GM23338 (cell line): ENCODE data around the gene ZNF445. TPM values are rescaled to one million over a fixed set of nuclear protein-coding genes. Genes with fewer than 3 reads are reported as not detected.
"Not testable (repeated sequence)": the region's sequence is repeated elsewhere in the genome, so short reads cannot be mapped to it uniquely, and the experiment has no call there.

Experiments
- ATAC-seq: fragments of 200-7000 bp; cut with Tn5 transposase; 3 replicates; pipeline ENCODE4 v1.9.1; 2020
- DNase-seq: peaks from one replicate; pipeline ENCODE4 v3.0.0-alpha.2; 2015; ENCODE audit warnings: low spot score
- H2AFZ ChIP-seq: fragments of 200-600 bp; sonication (generic); 2 replicates; pipeline ENCODE4 v1.8.0; 2016; ENCODE audit warnings: antibody characterized with exemption, mild to moderate bottlenecking, moderate library complexity
- H3F3A ChIP-seq: fragments of 200-600 bp; sonication (generic); replicated peaks from 2 replicates; pipeline ENCODE4 v1.8.0; 2017; ENCODE audit warnings: antibody characterized with exemption, mixed run types, low read depth
- H3K27ac ChIP-seq: fragments of 200-600 bp; sonication (generic); 2 replicates; pipeline ENCODE4 v1.6.1; 2016; ENCODE audit warnings: low read depth
- H3K27me3 ChIP-seq: fragments of 200-600 bp; sonication (generic); 2 replicates; pipeline ENCODE4 v1.8.0; 2016; ENCODE audit warnings: mild to moderate bottlenecking, mixed run types, moderate library complexity; ENCODE audit not compliant: insufficient read depth
- H3K36me3 ChIP-seq: fragments of 200-600 bp; sonication (generic); 2 replicates; pipeline ENCODE4 v1.8.0; 2016; ENCODE audit warnings: mild to moderate bottlenecking; ENCODE audit not compliant: insufficient read depth
- H3K4me1 ChIP-seq: fragments of 200-600 bp; sonication (generic); 2 replicates; pipeline ENCODE4 v1.8.0; 2016; ENCODE audit warnings: mild to moderate bottlenecking, moderate library complexity; ENCODE audit not compliant: insufficient read depth
- H3K4me2 ChIP-seq: fragments of 200-600 bp; sonication (generic); 2 replicates; pipeline ENCODE4 v1.7.1; 2017; ENCODE audit warnings: mixed run types
- H3K4me3 ChIP-seq: fragments of 200-600 bp; sonication (generic); 2 replicates; pipeline ENCODE4 v1.6.1; 2016; ENCODE audit warnings: mixed run types
- H3K79me2 ChIP-seq: fragments of 200-600 bp; sonication (generic); replicated peaks from 2 replicates; pipeline ENCODE4 v1.8.0; 2017; ENCODE audit warnings: mild to moderate bottlenecking; ENCODE audit not compliant: insufficient read depth
- H3K9me2 ChIP-seq: fragments of 200-600 bp; sonication (generic); 2 replicates; pipeline ENCODE4 v1.8.0; 2017; ENCODE audit not compliant: insufficient read depth
- H4K20me1 ChIP-seq: fragments of 200-600 bp; sonication (generic); replicated peaks from 2 replicates; pipeline ENCODE4 v1.8.0; 2017; ENCODE audit warnings: mild to moderate bottlenecking; ENCODE audit not compliant: insufficient read depth
- H3K27ac Mint-ChIP-seq: 2 replicates; pipeline ENCODE4 v1.8.0; 2020; ENCODE audit warnings: inconsistent platforms, mild to moderate bottlenecking, moderate library complexity, mixed read lengths
- H3K27me3 Mint-ChIP-seq: 3 replicates; pipeline ENCODE4 v1.8.0; 2022; ENCODE audit warnings: low read depth, mild to moderate bottlenecking, moderate library complexity, mixed read lengths, inconsistent platforms; ENCODE audit not compliant: insufficient read depth, poor library complexity
- H3K36me3 Mint-ChIP-seq: 3 replicates; pipeline ENCODE4 v1.8.0; 2021; ENCODE audit warnings: low read depth, mild to moderate bottlenecking, inconsistent platforms, moderate library complexity, mixed read lengths
- H3K4me1 Mint-ChIP-seq: 3 replicates; pipeline ENCODE4 v1.8.0; 2020; ENCODE audit warnings: mild to moderate bottlenecking, inconsistent platforms, mixed read lengths
- H3K4me3 Mint-ChIP-seq: 3 replicates; pipeline ENCODE4 v1.8.0; 2021; ENCODE audit warnings: moderate library complexity, mild to moderate bottlenecking, inconsistent platforms, mixed read lengths
- H3K9me3 Mint-ChIP-seq: 3 replicates; pipeline ENCODE4 v1.8.0; 2020; ENCODE audit warnings: moderate library complexity, mild to moderate bottlenecking, inconsistent platforms, mixed read lengths
- EZH2phosphoT487 ChIP-seq: fragments of 200-600 bp; sonication (generic); IDR thresholded peaks from one replicate; pipeline ENCODE4 v1.8.1; 2018; ENCODE audit warnings: antibody characterized with exemption; ENCODE audit not compliant: unreplicated experiment
- JUNB ChIP-seq: IDR thresholded peaks from one replicate; pipeline ENCODE4 v1.6.1; 2016; ENCODE audit warnings: antibody characterized with exemption; ENCODE audit not compliant: unreplicated experiment
- STAT1 ChIP-seq: IDR thresholded peaks from one replicate; pipeline ENCODE4 v1.6.1; 2016; ENCODE audit warnings: antibody characterized with exemption; ENCODE audit not compliant: unreplicated experiment
- ZNF114 ChIP-seq: fragments of 250-450 bp; sonication (Bioruptor Pico); IDR thresholded peaks from 2 replicates; pipeline ENCODE4 v1.5.0; 2020; ENCODE audit warnings: mild to moderate bottlenecking, moderate library complexity
- ZNF331 ChIP-seq: fragments of 250-450 bp; sonication (Bioruptor Pico); IDR thresholded peaks from 2 replicates; pipeline ENCODE4 v1.5.0; 2020; ENCODE audit warnings: low read depth, mild to moderate bottlenecking, moderate library complexity
- polyA plus RNA-seq: library from polyadenylated mRNA; unstranded; fragments of >200 nt; fragmentation: Nextera tagmentation; extraction: Ambion mirVana; gene quantifications from 2 replicates; pipeline ENCODE4 v1.2.1, GENCODE V29; 2016
- total RNA-seq: library from RNA; depleted of rRNA; stranded (reverse); fragments of >200 nt; shearing (Covaris generic); gene quantifications from 2 replicates; pipeline ENCODE4 v1.2.3, GENCODE V29; 2014
- TF ChIP-seq, protein P1 (sequence below), 2 experiments: fragments of 200-600 bp in 1 of 2; sonication (generic) in 1 of 2; conservative IDR thresholded peaks; 2 replicates each; pipeline versions ENCODE4 v1.5.1 to v1.6.1; 2016 to 2017; ENCODE audit warnings: antibody characterized with exemption in 2 of 2, low read depth in 2 of 2, mild to moderate bottlenecking in 2 of 2, moderate library complexity in 1 of 2
- TF ChIP-seq, protein P2 (sequence below): IDR thresholded peaks from 2 replicates; pipeline ENCODE4 v1.6.1; 2016; ENCODE audit warnings: antibody characterized with exemption
- TF ChIP-seq, protein P3 (sequence below): IDR thresholded peaks from one replicate; pipeline ENCODE4 v1.6.1; 2018; ENCODE audit warnings: antibody characterized with exemption; ENCODE audit not compliant: unreplicated experiment

ZNF445 gene
- total and polyA plus RNA-seq, 2 experiments from 2014 or later, result 2.7 to 16.6 TPM

DNA sequence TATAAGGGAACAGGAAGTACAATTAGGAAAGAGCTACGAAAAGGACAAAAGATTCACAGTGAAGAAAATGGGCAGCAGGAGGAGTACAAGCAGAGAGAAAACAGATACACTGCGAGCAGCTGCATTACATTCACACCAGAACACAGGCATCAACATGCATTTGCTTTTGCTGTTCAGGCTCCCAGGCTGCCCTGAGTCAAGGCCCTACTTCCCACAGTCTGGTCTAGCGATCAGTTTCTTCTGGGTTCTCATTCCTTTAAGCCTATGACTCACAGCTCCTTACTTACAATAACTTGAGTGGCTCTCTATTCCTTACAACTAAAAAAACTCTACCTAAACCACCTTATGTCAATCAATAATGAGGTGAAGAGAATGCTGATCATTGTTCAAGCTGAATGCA, 24.5 kb upstream of the ZNF445 start (continued):
- TF ChIP-seq, protein P1, sequence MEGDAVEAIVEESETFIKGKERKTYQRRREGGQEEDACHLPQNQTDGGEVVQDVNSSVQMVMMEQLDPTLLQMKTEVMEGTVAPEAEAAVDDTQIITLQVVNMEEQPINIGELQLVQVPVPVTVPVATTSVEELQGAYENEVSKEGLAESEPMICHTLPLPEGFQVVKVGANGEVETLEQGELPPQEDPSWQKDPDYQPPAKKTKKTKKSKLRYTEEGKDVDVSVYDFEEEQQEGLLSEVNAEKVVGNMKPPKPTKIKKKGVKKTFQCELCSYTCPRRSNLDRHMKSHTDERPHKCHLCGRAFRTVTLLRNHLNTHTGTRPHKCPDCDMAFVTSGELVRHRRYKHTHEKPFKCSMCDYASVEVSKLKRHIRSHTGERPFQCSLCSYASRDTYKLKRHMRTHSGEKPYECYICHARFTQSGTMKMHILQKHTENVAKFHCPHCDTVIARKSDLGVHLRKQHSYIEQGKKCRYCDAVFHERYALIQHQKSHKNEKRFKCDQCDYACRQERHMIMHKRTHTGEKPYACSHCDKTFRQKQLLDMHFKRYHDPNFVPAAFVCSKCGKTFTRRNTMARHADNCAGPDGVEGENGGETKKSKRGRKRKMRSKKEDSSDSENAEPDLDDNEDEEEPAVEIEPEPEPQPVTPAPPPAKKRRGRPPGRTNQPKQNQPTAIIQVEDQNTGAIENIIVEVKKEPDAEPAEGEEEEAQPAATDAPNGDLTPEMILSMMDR (conservative IDR thresholded peaks at IDR 0.05; ENCODE audit: low read depth in 2 of 2), result no peak

DNA sequence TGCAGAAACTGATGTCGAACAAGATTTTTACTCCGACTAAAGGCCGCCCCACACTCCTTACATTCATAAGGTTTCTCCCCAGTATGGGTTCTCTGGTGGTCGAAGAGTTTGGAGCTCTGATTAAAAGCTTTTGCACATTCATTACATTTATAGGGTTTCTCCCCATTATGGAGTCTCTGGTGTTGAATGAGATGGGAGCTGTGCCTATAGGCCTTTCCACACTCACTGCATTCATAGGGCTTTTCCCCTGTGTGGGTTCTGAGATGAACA, 22.4 kb upstream of the ZNF445 start:
- not testable (repeated sequence) for ATAC-seq, H3K27ac ChIP-seq, H3K4me2 ChIP-seq, H3K27me3 Mint-ChIP-seq, H3F3A ChIP-seq, H3K4me3 ChIP-seq, H3K4me3 Mint-ChIP-seq, H4K20me1 ChIP-seq, H2AFZ ChIP-seq, DNase-seq, H3K4me1 ChIP-seq, H3K4me1 Mint-ChIP-seq, H3K27ac Mint-ChIP-seq, H3K27me3 ChIP-seq, H3K9me2 ChIP-seq
- Histone ChIP-seq H3K36me3 (peaks cover 32% of the 10 kb centered on the region), H3K79me2 (peaks cover 27% of the 10 kb centered on the region)
- peaks cover 86% of the 10 kb centered on the region for H3K36me3 Mint-ChIP-seq
- H3K9me3 Mint-ChIP-seq, result peaks cover 57% of the 10 kb centered on the region

DNA sequence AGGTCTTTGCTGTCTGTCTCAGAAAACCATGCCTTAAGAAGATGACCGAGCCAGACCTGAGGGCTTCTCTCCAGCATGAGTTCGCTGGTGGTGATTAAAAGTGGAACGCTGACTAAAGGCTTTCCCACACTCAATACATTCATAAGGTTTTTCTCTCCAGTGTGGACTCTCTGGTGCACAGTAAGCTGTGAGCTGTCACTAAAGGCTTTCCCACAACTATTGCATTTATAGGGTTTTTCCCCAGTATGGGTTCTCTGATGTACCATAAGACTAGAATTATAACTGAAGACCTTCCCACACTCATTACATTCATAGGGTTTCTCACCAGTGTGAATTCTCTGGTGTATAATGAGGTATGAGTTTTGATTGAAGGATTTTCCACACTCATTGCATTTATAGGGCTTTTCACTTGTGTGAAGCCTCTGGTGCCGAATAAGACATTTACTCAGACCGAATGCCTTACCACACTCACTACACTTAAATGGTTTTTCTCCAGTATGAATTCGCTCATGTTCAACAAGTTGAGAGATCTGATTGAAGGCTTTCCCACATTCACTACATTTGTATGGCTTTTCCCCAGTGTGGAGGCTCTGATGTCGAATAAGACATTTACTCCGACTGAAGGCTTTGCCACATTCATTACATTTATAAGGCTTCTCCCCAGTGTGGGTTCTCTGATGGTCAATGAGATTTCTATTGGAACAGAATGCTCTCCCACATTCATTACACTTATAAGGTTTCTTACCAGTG, 21.9 kb upstream of the ZNF445 start:
- Mint-ChIP-seq H3K27me3 (peaks cover 2% of the 10 kb centered on the region), H3K36me3 (peaks cover 92% of the 10 kb centered on the region), H3K4me1 (no peaks in the 10 kb centered on the region), H3K27ac (no peak overlapping the region), H3K9me3 (peaks cover 58% of the 10 kb centered on the region), H3K4me3 (no peak overlapping the region)
- Histone ChIP-seq H3K4me2 (no peak overlapping the region), H3F3A (no peaks in the 10 kb centered on the region), H2AFZ (no peak overlapping the region), H3K4me1 (no peaks in the 10 kb centered on the region), H3K4me3 (no peak overlapping the region), H3K27ac (no peak overlapping the region), H3K9me2 (0 out of 2 replicates have a peak, but pooled peaks cover 5% of the 10 kb centered on the region), H3K36me3 (peaks cover 32% of the 10 kb centered on the region), H4K20me1 (peaks cover 5% of the 10 kb centered on the region), H3K79me2 (peaks cover 22% of the 10 kb centered on the region), H3K27me3 (no peaks in the 10 kb centered on the region)
- no peak for ATAC-seq
- no peak for DNase-seq
- TF ChIP-seq ZNF331 (CRISPR knock-in tag) (no peak), ZNF114 (no peak), JUNB (no peak), EZH2phosphoT487 (no peak), STAT1 (no peak)
- TF ChIP-seq, protein P2, sequence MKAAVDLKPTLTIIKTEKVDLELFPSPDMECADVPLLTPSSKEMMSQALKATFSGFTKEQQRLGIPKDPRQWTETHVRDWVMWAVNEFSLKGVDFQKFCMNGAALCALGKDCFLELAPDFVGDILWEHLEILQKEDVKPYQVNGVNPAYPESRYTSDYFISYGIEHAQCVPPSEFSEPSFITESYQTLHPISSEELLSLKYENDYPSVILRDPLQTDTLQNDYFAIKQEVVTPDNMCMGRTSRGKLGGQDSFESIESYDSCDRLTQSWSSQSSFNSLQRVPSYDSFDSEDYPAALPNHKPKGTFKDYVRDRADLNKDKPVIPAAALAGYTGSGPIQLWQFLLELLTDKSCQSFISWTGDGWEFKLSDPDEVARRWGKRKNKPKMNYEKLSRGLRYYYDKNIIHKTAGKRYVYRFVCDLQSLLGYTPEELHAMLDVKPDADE, result no peak
- TF ChIP-seq, protein P3, sequence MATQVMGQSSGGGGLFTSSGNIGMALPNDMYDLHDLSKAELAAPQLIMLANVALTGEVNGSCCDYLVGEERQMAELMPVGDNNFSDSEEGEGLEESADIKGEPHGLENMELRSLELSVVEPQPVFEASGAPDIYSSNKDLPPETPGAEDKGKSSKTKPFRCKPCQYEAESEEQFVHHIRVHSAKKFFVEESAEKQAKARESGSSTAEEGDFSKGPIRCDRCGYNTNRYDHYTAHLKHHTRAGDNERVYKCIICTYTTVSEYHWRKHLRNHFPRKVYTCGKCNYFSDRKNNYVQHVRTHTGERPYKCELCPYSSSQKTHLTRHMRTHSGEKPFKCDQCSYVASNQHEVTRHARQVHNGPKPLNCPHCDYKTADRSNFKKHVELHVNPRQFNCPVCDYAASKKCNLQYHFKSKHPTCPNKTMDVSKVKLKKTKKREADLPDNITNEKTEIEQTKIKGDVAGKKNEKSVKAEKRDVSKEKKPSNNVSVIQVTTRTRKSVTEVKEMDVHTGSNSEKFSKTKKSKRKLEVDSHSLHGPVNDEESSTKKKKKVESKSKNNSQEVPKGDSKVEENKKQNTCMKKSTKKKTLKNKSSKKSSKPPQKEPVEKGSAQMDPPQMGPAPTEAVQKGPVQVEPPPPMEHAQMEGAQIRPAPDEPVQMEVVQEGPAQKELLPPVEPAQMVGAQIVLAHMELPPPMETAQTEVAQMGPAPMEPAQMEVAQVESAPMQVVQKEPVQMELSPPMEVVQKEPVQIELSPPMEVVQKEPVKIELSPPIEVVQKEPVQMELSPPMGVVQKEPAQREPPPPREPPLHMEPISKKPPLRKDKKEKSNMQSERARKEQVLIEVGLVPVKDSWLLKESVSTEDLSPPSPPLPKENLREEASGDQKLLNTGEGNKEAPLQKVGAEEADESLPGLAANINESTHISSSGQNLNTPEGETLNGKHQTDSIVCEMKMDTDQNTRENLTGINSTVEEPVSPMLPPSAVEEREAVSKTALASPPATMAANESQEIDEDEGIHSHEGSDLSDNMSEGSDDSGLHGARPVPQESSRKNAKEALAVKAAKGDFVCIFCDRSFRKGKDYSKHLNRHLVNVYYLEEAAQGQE, result no peak
- TF ChIP-seq, protein P1 (conservative IDR thresholded peaks at IDR 0.05; ENCODE audit: low read depth in 2 of 2), result no peak
